ENCODE data around the gene RHCG. TPM values are rescaled to one million over a fixed set of nuclear protein-coding genes. Genes with fewer than 3 reads are reported as not detected.
"Not testable (repeated sequence)": the region's sequence is repeated elsewhere in the genome, so short reads cannot be mapped to it uniquely, and the experiment has no call there.

RHCG gene
- total RNA-seq, 1 donor from 2014 or later = not detected

GRCh38 chr15:89486726-89487050, 9.7 kb downstream of the RHCG start:
- DNase-seq (ENCODE audit: low spot score) (peak; percentile 59), ATAC-seq (no peak)

DNA sequence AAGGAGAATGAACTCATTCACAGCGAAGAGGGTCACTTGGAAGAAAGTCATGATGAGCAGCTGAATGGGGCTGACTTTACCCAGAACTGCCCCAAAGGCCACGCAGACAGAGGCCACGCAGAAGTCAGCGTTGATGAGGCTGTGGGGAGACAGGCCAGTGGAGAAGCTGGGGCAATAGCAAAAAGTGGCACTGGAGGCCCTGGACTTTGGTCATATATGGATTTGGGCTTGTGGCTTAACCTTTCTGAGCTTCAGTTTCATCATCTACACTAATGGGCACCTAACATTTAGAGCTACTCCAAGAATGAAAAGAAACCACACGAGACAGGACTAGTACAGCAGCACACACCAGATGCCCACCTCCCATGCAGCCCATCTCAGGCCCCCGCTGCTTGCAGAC, 13.3 kb downstream of the RHCG start:
- peak; percentile 0 for DNase-seq (ENCODE audit: low spot score)
- no peak for ATAC-seq
- intact Hi-C loops (cut with DNase I) = no loop called here

More at GRCh38 chr15:89486726-89487050, 9.7 kb downstream of the RHCG start:
- intact Hi-C loops (cut with DNase I) = no loop called here

DNA sequence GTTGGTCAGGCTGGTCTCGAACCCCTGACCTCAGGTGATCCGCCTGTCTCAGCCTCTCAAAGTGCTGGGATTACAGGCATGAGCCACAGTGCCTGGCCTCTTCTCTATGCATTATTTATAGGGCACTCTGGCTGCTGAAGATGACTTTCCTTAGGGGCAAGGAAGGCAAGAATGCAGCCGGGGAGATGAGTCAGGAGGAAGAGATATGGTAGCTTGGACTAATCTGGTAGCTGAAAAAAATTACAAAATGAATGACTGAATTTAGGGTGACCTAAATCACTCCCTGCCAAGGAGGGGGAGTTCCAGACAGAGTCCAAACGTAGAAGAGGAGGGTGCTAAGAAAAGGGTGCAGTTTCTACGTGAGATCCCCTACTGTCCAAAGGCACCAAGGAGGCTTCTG, 14.2 kb downstream of the RHCG start:
- ATAC-seq (no peak), DNase-seq (ENCODE audit: low spot score) (no peak)
- intact Hi-C loops (cut with DNase I) = no loop called here

- intact Hi-C loops (cut with DNase I) = no loop called here
- ATAC-seq = no peak
- no peak for DNase-seq (ENCODE audit: low spot score)
Observed at GRCh38 chr15:89480505-89480904, 15.9 kb downstream of the RHCG start.

DNA sequence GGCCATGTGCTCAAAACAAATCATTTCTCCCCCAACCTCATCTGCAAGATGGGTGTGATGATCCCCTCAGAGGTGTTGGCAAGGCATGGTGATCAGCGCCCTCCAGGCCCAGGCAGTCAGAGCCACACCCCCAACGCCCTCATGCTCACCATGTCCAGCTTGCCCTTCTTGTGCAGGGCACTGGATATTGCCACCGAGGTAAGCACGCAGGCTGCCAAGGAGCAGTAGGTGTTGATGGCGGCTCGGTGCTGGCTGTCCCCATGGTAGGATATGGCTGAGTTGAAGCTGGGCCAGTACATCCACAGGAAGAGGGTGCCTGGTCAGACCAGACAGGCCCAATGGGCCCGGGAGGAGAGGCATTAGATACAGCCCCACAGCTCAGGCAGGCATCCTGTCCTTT, 17.2 kb downstream of the RHCG start:
- DNase-seq (ENCODE audit: low spot score) = no peak
- ATAC-seq = no peak
- intact Hi-C loops (cut with DNase I) = no loop called here

- ATAC-seq = no peak
- intact Hi-C loops (cut with DNase I) = no loop called here
- peak; percentile 43 for DNase-seq (ENCODE audit: low spot score)
Observed at GRCh38 chr15:89477411-89478242, 18.8 kb downstream of the RHCG start.

DNA sequence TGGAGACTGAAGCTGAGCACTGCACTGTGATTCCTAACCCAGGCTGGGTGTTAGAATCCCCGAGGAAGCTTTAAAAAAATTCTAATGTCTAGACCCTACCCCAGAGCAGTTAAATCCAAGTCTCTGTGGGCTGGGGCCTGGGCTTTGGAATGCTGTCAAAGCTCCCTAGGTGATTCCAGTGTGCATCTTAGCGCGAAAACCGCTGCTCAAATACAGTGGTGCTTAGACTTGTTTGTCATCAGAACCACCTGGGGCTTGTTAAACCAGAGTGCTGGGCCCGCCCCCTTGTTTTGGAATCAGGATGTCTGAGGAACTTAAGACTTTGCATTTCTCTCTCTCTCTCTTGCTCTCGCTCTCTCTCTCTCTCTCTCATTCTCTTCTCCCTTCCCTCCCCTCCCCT, 20.7 kb downstream of the RHCG start:
- intact Hi-C loops (cut with DNase I) = no loop called here
- peak; percentile 6 for DNase-seq (ENCODE audit: low spot score)
- ATAC-seq = no peak

- intact Hi-C loops (cut with DNase I) = no loop called here
- DNase-seq (ENCODE audit: low spot score) = peak; percentile 47
- ATAC-seq = no peak
Observed at GRCh38 chr15:89472785-89473256, 23.6 kb downstream of the RHCG start.

DNA sequence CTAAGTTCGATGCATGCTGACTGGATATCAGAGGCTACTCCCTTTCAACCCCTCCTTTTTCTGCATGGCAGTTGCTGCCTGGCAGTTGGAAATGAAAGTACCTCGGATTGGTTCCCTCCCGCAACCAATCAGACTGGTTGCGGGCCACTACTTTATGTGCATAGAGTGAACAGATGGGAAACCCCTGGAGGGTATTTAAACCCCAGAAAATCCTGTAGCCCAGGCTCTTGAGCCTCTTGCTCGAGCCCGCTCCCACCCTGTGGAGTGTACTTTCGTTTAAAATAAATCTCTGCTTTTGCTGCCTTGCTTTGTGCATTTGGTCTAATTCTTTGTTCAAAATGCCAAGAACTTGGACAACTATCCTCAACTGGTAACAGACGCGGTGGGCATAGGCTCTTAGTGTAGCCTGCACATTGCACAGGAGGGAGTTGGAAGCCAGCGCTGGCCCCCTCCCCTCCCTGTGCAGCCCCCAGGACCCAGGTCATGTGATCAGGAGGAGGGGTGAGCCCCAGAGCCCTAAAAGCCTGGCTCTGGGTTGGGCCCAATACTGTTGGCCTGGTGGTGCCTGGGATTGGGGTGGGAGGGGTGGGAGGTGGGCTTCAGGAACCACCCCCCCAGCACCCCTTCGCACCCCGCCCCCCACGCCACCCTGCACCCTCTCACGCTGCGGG, 26.8 kb downstream of the RHCG start:
- ATAC-seq (no peak), DNase-seq (ENCODE audit: low spot score) (peak; percentile 43)
- intact Hi-C loops (cut with DNase I) = no loop called here

- intact Hi-C loops (cut with DNase I); DNase-seq (ENCODE audit: low spot score); ATAC-seq: not testable (repeated sequence)
Observed at GRCh38 chr15:89468813-89469212, 27.6 kb downstream of the RHCG start.

DNA sequence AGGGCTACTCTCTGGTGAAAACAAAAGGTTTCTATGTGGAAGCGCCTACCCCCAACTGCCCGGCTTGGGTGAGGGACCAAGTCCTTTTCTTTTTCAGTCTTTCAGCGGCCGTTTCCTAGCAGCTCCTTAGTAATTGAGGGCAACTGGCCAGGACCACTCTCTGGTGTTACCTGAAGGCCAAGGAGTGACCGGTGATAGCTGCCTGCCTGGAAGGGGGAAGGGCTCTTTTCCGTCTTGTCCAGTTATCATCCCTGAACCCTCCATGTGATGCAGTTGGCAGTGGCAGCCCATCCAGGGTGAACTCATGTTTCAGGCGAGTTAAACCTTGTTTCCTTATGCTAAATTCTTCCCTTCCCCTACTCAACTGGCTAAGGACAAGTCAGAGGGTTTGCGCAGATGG, 33.3 kb downstream of the RHCG start:
- intact Hi-C loops (cut with DNase I) = no loop called here
- DNase-seq (ENCODE audit: low spot score) (no peak), ATAC-seq (no peak)

DNA sequence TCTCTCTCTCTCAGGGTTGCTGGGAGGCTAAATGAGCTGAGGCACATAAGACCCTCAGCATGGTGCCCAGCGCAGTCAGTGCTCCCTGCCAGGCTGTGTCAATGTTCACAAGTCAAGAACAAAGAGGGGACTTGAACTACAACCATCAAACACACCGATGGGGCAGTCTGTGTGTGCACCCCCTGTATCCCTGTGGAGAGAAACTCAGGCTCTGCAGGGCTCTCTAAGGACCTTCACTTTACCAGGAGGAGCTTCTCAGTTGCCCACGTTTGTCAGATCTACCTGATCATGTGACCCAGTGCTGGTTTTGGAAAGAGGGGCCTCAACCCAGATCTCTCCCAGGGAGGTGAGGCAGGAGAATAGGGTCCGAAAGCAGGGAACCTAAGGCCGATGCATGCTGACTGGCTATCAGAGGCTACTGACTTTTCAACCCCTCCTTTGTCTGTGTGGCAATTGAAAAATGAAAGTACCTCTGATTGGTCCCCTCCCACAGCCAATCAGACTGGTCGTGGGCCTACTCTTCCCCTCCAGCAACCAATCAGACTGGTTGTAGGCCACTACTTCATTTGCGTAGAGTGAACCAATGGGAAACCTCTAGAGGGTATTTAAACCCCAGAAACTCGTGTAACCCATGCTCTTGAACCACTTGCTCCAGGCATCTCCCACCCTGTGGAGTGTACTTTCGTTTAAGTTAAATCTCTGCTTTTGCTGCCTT, 34.0 kb downstream of the RHCG start:
- intact Hi-C loops (cut with DNase I) = no loop called here
- no peak for ATAC-seq

DNA sequence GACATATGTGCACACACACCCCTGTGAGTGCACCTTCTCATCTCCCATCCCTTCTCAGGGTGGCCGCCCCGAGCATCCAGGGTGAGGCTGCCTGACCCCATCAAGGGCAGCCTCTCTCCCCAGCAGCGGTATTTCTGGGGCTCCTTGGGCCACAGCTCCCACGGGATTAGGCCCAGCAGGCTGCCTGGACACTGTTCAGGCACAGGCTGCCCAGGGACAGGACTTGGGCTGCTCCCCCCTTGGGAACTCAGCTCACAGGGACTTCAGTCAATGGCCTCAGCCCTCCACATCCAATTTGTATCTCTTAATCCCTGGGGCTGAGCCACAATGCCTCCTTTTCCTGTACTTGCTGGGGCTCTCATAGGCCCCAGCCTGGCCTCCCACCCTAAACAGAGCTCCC, 35.0 kb downstream of the RHCG start:
- DNase-seq (ENCODE audit: low spot score) = no peak
- ATAC-seq = no peak
- intact Hi-C loops (cut with DNase I) = no loop called here

More for the DNA sequence above, 34.0 kb downstream of the RHCG start:
- no peak for DNase-seq (ENCODE audit: low spot score)

- intact Hi-C loops (cut with DNase I) = no loop called here
- DNase-seq (ENCODE audit: low spot score) (no peak), ATAC-seq (no peak)
Observed at GRCh38 chr15:89460048-89460447, 36.3 kb downstream of the RHCG start.

- no peak for ATAC-seq
- no peak for DNase-seq (ENCODE audit: low spot score)
- intact Hi-C loops (cut with DNase I) = no loop called here
Observed at GRCh38 chr15:89459271-89460038, 36.9 kb downstream of the RHCG start.

DNA sequence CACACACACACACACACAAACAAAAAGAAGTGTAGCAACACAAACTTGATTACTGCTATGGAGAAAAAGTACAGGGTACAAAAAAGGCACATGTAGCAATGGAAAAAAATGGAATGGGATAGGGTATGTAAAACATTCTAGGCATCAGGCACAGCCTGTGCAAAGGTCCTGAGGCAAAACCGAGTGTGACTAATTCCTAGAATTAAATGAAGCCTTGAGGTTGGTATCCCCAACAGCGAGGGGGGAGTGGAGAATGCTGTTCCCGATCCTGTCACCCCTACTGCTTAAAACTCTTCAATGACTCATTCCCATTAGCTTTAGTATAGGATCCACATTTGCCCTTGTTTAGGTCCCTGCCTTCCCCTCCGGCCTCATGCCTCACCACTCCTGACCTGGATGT, 37.9 kb downstream of the RHCG start:
- no peak for DNase-seq (ENCODE audit: low spot score)
- intact Hi-C loops (cut with DNase I) = no loop called here
- ATAC-seq = no peak

DNA sequence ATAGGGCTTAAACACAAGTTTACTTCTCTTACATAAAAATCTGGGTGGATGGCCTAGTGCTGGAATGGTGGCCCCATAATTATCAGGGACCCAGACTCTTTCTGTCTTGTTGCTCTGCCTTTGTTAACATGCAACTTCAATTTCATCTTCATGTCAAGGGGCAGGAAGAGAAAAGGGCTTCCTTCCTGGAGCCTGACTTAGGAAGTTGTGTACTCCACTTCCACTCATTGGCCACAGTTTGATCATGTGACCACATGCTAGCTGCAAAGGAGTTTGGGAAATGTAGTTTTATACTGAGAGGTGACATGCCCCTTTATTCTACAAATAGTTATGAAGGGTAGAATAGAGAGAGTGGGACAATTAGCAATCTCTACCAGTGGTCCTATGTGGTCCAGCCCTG, 39.3 kb downstream of the RHCG start:
- intact Hi-C loops (cut with DNase I) = no loop called here
- ATAC-seq = no peak
- DNase-seq (ENCODE audit: low spot score) = no peak

DNA sequence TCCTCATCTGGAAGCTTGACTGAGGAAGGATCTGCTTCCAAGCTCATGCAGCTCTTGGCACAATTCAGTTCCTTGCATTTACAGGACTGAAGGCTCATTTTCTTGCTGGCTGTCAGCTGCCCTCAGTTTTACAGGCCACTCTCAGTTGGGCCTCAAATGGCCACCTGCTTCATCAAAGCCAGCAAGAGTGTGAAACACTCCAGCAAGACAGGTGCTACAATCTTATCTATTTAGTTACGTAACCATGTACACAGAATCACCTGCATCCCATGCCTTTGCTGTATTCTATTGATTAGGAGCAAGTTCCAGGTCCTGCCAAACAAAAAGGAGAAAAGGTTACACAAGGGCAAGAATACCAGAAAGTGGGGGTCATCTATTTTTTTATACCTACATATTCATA, 40.8 kb downstream of the RHCG start:
- DNase-seq (ENCODE audit: low spot score) = no peak
- intact Hi-C loops (cut with DNase I) = no loop called here
- no peak for ATAC-seq

DNA sequence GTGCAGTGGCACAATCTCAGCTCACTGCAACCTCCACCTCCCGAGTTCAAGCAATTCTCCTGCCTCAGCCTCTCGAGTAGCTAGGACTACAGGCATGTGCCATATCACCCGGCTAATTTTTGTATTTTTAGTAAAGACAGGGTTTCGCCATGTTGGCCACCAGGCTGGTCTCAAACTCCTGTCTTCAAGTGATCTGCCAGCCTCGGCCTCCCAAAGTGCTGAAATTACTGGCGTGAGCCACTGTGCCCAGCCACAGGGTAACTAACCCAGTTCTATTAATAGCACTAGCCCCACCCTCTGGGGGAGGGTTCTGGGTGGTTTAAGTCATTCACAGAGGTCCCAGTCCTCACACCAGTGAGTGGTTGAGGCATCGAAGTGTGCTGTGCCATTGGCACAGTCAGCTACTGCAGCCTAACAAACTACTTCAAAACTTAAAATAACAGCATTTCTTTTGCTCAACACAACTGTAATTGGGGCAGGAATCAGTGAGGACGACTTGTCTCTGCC, 44.0 kb downstream of the RHCG start:
- no peak for ATAC-seq
- intact Hi-C loops (cut with DNase I) = no loop called here
- no peak for DNase-seq (ENCODE audit: low spot score)
